Aorta (tissue), 5 donors: ENCODE measurements around the gene SF3B3. TPM values are rescaled to one million over a fixed set of nuclear protein-coding genes. Genes with fewer than 3 reads are reported as not detected.
"Not testable (repeated sequence)": the region's sequence is repeated elsewhere in the genome, so short reads cannot be mapped to it uniquely, and the experiment has no call there.

Experiments
- ATAC-seq: fragments of 200-7000 bp; cut with Tn5 transposase; one replicate; pipeline ENCODE4 v1.9.1; 2022; ENCODE audit warnings: moderate library complexity; ENCODE audit not compliant: low FRiP score
- DNase-seq, 2 donors: peaks; one replicate each; pipeline ENCODE4 v3.0.0-alpha.2; 2020
- H3K27ac ChIP-seq, 2 donors: one replicate each; pipeline ENCODE4 v1.5.1; 2013; ENCODE audit warnings: low read length in 2 of 2, mild to moderate bottlenecking in 2 of 2, moderate library complexity in 2 of 2, control low read depth in 1 of 2, inconsistent platforms in 1 of 2, low read depth in 1 of 2
- H3K27me3 ChIP-seq, 2 donors: one replicate each; pipeline ENCODE4 v1.6.1; 2013; ENCODE audit warnings: control low read depth in 1 of 2, low read length in 1 of 2, mild to moderate bottlenecking in 1 of 2, moderate library complexity in 1 of 2; ENCODE audit not compliant: insufficient read depth in 2 of 2, control insufficient read depth in 1 of 2
- H3K36me3 ChIP-seq, 2 donors: one replicate each; pipeline ENCODE4 v1.6.1; 2013; ENCODE audit warnings: control low read depth in 1 of 2, low read length in 1 of 2, mild to moderate bottlenecking in 1 of 2; ENCODE audit not compliant: insufficient read depth in 2 of 2, control insufficient read depth in 1 of 2
- H3K4me1 ChIP-seq, 2 donors: one replicate each; pipeline ENCODE4 v1.6.1; 2013; ENCODE audit warnings: low read length in 2 of 2, control low read depth in 1 of 2, mild to moderate bottlenecking in 1 of 2, moderate library complexity in 1 of 2; ENCODE audit not compliant: insufficient read depth in 2 of 2, control insufficient read depth in 1 of 2
- H3K4me3 ChIP-seq, 2 donors: one replicate each; pipeline ENCODE4 v1.5.1; 2013; ENCODE audit warnings: low read length in 2 of 2, control low read depth in 1 of 2, mild to moderate bottlenecking in 1 of 2
- H3K9me3 ChIP-seq: one replicate; pipeline ENCODE4 v1.6.1; 2013; ENCODE audit warnings: mild to moderate bottlenecking, low read length; ENCODE audit not compliant: control insufficient read depth
- WGBS, 2 donors: extraction: QIAGEN DNeasy Blood & Tissue Kit; methylation state at CpG; one replicate each; pipeline ENCODE4 v1.1.7; 2013; 5-methylcytosine and 5-hydroxymethylcytosine counted together
- intact Hi-C, 2 donors: fragments of 100-400 bp; cut with DNase I; formaldehyde crosslinking; loops; one replicate each; pipeline versions ENCODE4 v1.14.2 to v1.15.0; 2022
- polyA plus RNA-seq, 2 donors: library from polyadenylated mRNA; stranded (reverse); fragments of 200-250 nt; gene quantifications; one replicate each; pipeline ENCODE4 v1.2.3, GENCODE V29; 2013
- total RNA-seq, 2 donors: library from RNA; stranded (reverse); fragmentation: NEBNext Ultra II Directional; extraction: Animal tissue kit (Norgen Biotek cat#: 25700); gene quantifications; one replicate each; pipeline ENCODE4 v1.2.1, GENCODE V29; 2021
- donor health status: healthy with polysubstance abuse.
- donor health status: Bipolar disorder and iron deficiency.
- donor health status: DM: no; HTN: no; CAD: no.
- donor health status: DM: no; HTN: no; CAD: no.
- donor health status: DM: yes; HTN: yes; CAD: no.

Gene SF3B3
- total and polyA plus RNA-seq, 4 donors: 15.3 to 175 (median 96.0) TPM

GRCh38 chr16:70582280-70582978 lies 58.8 kb downstream of the SF3B3 start:
- intact Hi-C loops: no loop called here
- WGBS, 2 donors: 76 to 85% methylated on average over 11 of the region's 11 CpGs

GRCh38 chr16:70586731-70587130 lies 63.1 kb downstream of the SF3B3 start:
- ATAC-seq: no peak
- 96% methylated on average over 9 of the region's 9 CpGs for WGBS, 2 donors
- H3K9me3 ChIP-seq: no peaks in the 10 kb centered on the region
- H3K27ac ChIP-seq: no peak overlapping the region
- H3K4me3 ChIP-seq: no peak overlapping the region
- no peaks in the 10 kb centered on the region for H3K27me3 ChIP-seq
- H3K4me1 ChIP-seq: no peaks in the 10 kb centered on the region
- intact Hi-C loops: no loop called here
- DNase-seq: peak; percentile 39 to 51
- H3K36me3 ChIP-seq: no peaks in the 10 kb centered on the region

More at GRCh38 chr16:70582280-70582978, 58.8 kb downstream of the SF3B3 start:
- Histone ChIP-seq H3K36me3 (no peaks in the 10 kb centered on the region), H3K27ac (no peak overlapping the region), H3K9me3 (no peaks in the 10 kb centered on the region), H3K4me1 (no peaks in the 10 kb centered on the region), H3K4me3 (no peak overlapping the region), H3K27me3 (no peaks in the 10 kb centered on the region)
- ATAC-seq (no peak), DNase-seq (peak in 1 of 2 donors; percentile 47)

- Histone ChIP-seq H3K27ac (peak overlapping the region in 1 of 2 donors; percentile 10), H3K4me3 (no peak overlapping the region), H3K36me3 (no peaks in the 10 kb centered on the region), H3K4me1 (no peaks in the 10 kb centered on the region), H3K9me3 (no peaks in the 10 kb centered on the region), H3K27me3 (no peaks in the 10 kb centered on the region)
- intact Hi-C loops: no loop called here
- 6% methylated on average over 4 of the region's 4 CpGs for WGBS, 2 donors
- no peak for DNase-seq
- no peak for ATAC-seq
Measured at GRCh38 chr16:70588565-70588964, 64.9 kb downstream of the SF3B3 start.

- intact Hi-C loops, H3K27me3 ChIP-seq, H3K36me3 ChIP-seq, ATAC-seq, H3K4me1 ChIP-seq, H3K4me3 ChIP-seq, DNase-seq, H3K9me3 ChIP-seq: not testable (repeated sequence)
- H3K27ac ChIP-seq: peak overlapping the region in 1 of 2 donors; percentile 6
- 87 to 94% methylated on average over 3 of the region's 3 CpGs for WGBS, 2 donors
Measured at GRCh38 chr16:70589416-70589815, 65.8 kb downstream of the SF3B3 start.

- no peak overlapping the region for H3K4me3 ChIP-seq
- no peaks in the 10 kb centered on the region for H3K36me3 ChIP-seq
- H3K27ac ChIP-seq: peak overlapping the region; percentile 72 to 76
- intact Hi-C loops: no loop called here
- 17 to 19% methylated on average over 10 of the region's 10 CpGs for WGBS, 2 donors
- no peaks in the 10 kb centered on the region for H3K4me1 ChIP-seq
- H3K9me3 ChIP-seq: no peaks in the 10 kb centered on the region
- H3K27me3 ChIP-seq: no peaks in the 10 kb centered on the region
- DNase-seq (peak in 1 of 2 donors; percentile 57), ATAC-seq (peak; percentile 5)
Measured at GRCh38 chr16:70589998-70590471, 66.4 kb downstream of the SF3B3 start.

- ATAC-seq (peak; percentile 67), DNase-seq (peak; percentile 62 to 81)
- H3K36me3 ChIP-seq: no peaks in the 10 kb centered on the region
- WGBS, 2 donors: 14 to 20% methylated on average over 18 of the region's 18 CpGs
- intact Hi-C loops: no loop called here
- H3K27me3 ChIP-seq: no peaks in the 10 kb centered on the region
- no peaks in the 10 kb centered on the region for H3K9me3 ChIP-seq
- H3K4me3 ChIP-seq: no peak overlapping the region
- no peaks in the 10 kb centered on the region for H3K4me1 ChIP-seq
- peak overlapping the region; percentile 72 to 76 for H3K27ac ChIP-seq
Measured at GRCh38 chr16:70590722-70591415, 67.3 kb downstream of the SF3B3 start.

GRCh38 chr16:70591615-70592014 lies 68.0 kb downstream of the SF3B3 start:
- peak overlapping the region in 1 of 2 donors; percentile 72 for H3K27ac ChIP-seq
- intact Hi-C loops: loop anchor here in 1 of 2 donors (2.0 kb wide), 1 partner anchor 43 kb away; no protein-coding TSS in a partner anchor
- no peaks in the 10 kb centered on the region for H3K27me3 ChIP-seq
- H3K4me3 ChIP-seq: no peak overlapping the region
- DNase-seq (no peak), ATAC-seq (no peak)
- H3K36me3 ChIP-seq: no peaks in the 10 kb centered on the region
- H3K4me1 ChIP-seq: no peaks in the 10 kb centered on the region
- H3K9me3 ChIP-seq: no peaks in the 10 kb centered on the region
- WGBS, 2 donors: 42 to 43% methylated on average over 4 of the region's 4 CpGs

- H3K27me3 ChIP-seq: no peaks in the 10 kb centered on the region
- no peak overlapping the region for H3K4me3 ChIP-seq
- DNase-seq (peak; percentile 72 to 82), ATAC-seq (peak; percentile 42)
- no peaks in the 10 kb centered on the region for H3K36me3 ChIP-seq
- WGBS, 2 donors: 0 to 8% methylated on average over 5 of the region's 5 CpGs
- intact Hi-C loops: loop anchor here in 1 of 2 donors (2.0 kb wide), 1 partner anchor 43 kb away; no protein-coding TSS in a partner anchor
- no peaks in the 10 kb centered on the region for H3K9me3 ChIP-seq
- peak overlapping the region in 1 of 2 donors; percentile 29 for H3K27ac ChIP-seq
- H3K4me1 ChIP-seq: no peaks in the 10 kb centered on the region
Measured at GRCh38 chr16:70592106-70592571, 68.5 kb downstream of the SF3B3 start.
